Endometrial microvascular endothelial cells (primary cell): ENCODE data around the gene NEGR1. TPM values are rescaled to one million over a fixed set of nuclear protein-coding genes. Genes with fewer than 3 reads are reported as not detected.

ENCODE experiments used
- in situ Hi-C: cut with HindIII; loops from 2 replicates; pipeline ENCODE4 v1.10.0; 2017; ENCODE audit warnings: low sequenced_read_pairs, low pct_unique_long_range_greater_than_20kb; ENCODE audit errors: inconsistent ontology term
- total RNA-seq: library from RNA; depleted of rRNA; stranded (reverse); fragments of >200 nt; gene quantifications from one replicate; pipeline ENCODE4 v1.2.3, GENCODE V29; 2015; ENCODE audit errors: inconsistent ontology term

Gene NEGR1
- total RNA-seq, 1 donor from 2014 or later = 7.2 TPM

GRCh38 chr1:71834601-71835441 is 447.5 kb downstream of the NEGR1 start:
- in situ Hi-C loops = no loop called here

- in situ Hi-C loops = no loop called here
These were observed 450.7 kb downstream of the NEGR1 start for GRCh38 chr1:71831646-71832045.

- in situ Hi-C loops = no loop called here
These were observed 453.0 kb downstream of the NEGR1 start for GRCh38 chr1:71829346-71829745.

- in situ Hi-C loops = no loop called here
These were observed 453.8 kb downstream of the NEGR1 start for GRCh38 chr1:71828431-71829012.

GRCh38 chr1:71823708-71824305 is 458.5 kb downstream of the NEGR1 start:
- in situ Hi-C loops = no loop called here

- in situ Hi-C loops = no loop called here
These were observed 465.3 kb downstream of the NEGR1 start for GRCh38 chr1:71817028-71817427.

GRCh38 chr1:71809085-71809484 is 473.3 kb downstream of the NEGR1 start:
- in situ Hi-C loops = no loop called here

GRCh38 chr1:71804140-71804539 is 478.2 kb downstream of the NEGR1 start:
- in situ Hi-C loops = no loop called here

- in situ Hi-C loops = no loop called here
These were observed 486.3 kb downstream of the NEGR1 start for GRCh38 chr1:71796006-71796405.

GRCh38 chr1:71792264-71792663 is 490.1 kb downstream of the NEGR1 start:
- in situ Hi-C loops = no loop called here

- in situ Hi-C loops = no loop called here
These were observed 494.2 kb downstream of the NEGR1 start for GRCh38 chr1:71788113-71788512.

- in situ Hi-C loops = no loop called here
These were observed 494.6 kb downstream of the NEGR1 start for GRCh38 chr1:71787699-71788098.

GRCh38 chr1:71786218-71786617 is 496.1 kb downstream of the NEGR1 start:
- in situ Hi-C loops = no loop called here

- in situ Hi-C loops = no loop called here
These were observed 496.9 kb downstream of the NEGR1 start for GRCh38 chr1:71785450-71785849.

GRCh38 chr1:71785000-71785399 is 497.3 kb downstream of the NEGR1 start:
- in situ Hi-C loops = no loop called here

GRCh38 chr1:71784241-71784640 is 498.1 kb downstream of the NEGR1 start:
- in situ Hi-C loops = no loop called here

GRCh38 chr1:71783071-71783470 is 499.3 kb downstream of the NEGR1 start:
- in situ Hi-C loops = no loop called here

GRCh38 chr1:71781450-71781849 is 500.9 kb downstream of the NEGR1 start:
- in situ Hi-C loops = no loop called here

GRCh38 chr1:71780681-71781080 is 501.7 kb downstream of the NEGR1 start:
- in situ Hi-C loops = no loop called here

- in situ Hi-C loops = no loop called here
These were observed 503.4 kb downstream of the NEGR1 start for GRCh38 chr1:71778940-71779339.
